Endothelial cell (in vitro differentiated cells): Measurements from ENCODE around the gene ATP1A1. TPM values are rescaled to one million over a fixed set of nuclear protein-coding genes. Genes with fewer than 3 reads are reported as not detected.

Experiments
- DNase-seq: peaks from one replicate; pipeline ENCODE4 v3.0.0; 2021; ENCODE audit warnings: low spot score
- H3K27ac Mint-ChIP-seq: one replicate; pipeline ENCODE4 v1.8.0; 2021; ENCODE audit warnings: mixed read lengths, inconsistent platforms; ENCODE audit not compliant: unreplicated experiment
- H3K27me3 Mint-ChIP-seq: one replicate; pipeline ENCODE4 v1.8.0; 2021; ENCODE audit warnings: mild to moderate bottlenecking, moderate library complexity, mixed read lengths, inconsistent platforms; ENCODE audit not compliant: unreplicated experiment
- H3K36me3 Mint-ChIP-seq: one replicate; pipeline ENCODE4 v1.8.0; 2021; ENCODE audit warnings: mild to moderate bottlenecking, low read depth, mixed read lengths, inconsistent platforms; ENCODE audit not compliant: unreplicated experiment
- H3K4me1 Mint-ChIP-seq: one replicate; pipeline ENCODE4 v1.8.0; 2021; ENCODE audit warnings: mild to moderate bottlenecking, mixed read lengths, inconsistent platforms; ENCODE audit not compliant: unreplicated experiment
- H3K4me3 Mint-ChIP-seq: one replicate; pipeline ENCODE4 v1.8.0; 2021; ENCODE audit warnings: mild to moderate bottlenecking, mixed read lengths, inconsistent platforms; ENCODE audit not compliant: unreplicated experiment
- H3K9me3 Mint-ChIP-seq: one replicate; pipeline ENCODE4 v1.8.0; 2021; ENCODE audit warnings: mixed read lengths, inconsistent platforms; ENCODE audit not compliant: unreplicated experiment
- CTCF ChIP-seq: fragments of 200-600 bp; sonication (generic); IDR thresholded peaks from one replicate; pipeline ENCODE4 v1.5.0; 2021; ENCODE audit warnings: antibody characterized with exemption; ENCODE audit not compliant: unreplicated experiment
- long read RNA-seq: library from polyadenylated mRNA; unstranded; transcript quantifications from one replicate; pipeline ENCODE4 v2.0.0, GENCODE V29; 2020; ENCODE audit not compliant: unreplicated experiment
- total RNA-seq: library from RNA; stranded (reverse); fragmentation: NEBNext Ultra II Directional; extraction: Animal tissue kit (Norgen Biotek cat#: 25700); gene quantifications from one replicate; pipeline ENCODE4 v1.2.1, GENCODE V29; 2021; ENCODE audit not compliant: unreplicated experiment

Gene ATP1A1
- total RNA-seq, result 156 TPM
- long read RNA-seq, transcript ATP1A1-201 (23 exons, 3,654 nt), result major isoform, 29 of 41 reads
- long read RNA-seq, partial matches to known transcripts, result 4 of 41 reads
- long read RNA-seq, other reads (novel, unspliced or antisense), result 5 of 41 reads

- Mint-ChIP-seq H3K27me3 (peaks cover 10% of the 10 kb centered on the region), H3K4me3 (peak within 1 kb of the TSS; percentile 97), H3K27ac (peak within 1 kb of the TSS; percentile 91), H3K36me3 (peaks cover 7% of the 10 kb centered on the region), H3K4me1 (peaks cover 35% of the 10 kb centered on the region), H3K9me3 (no peaks in the 10 kb centered on the region)
- DNase-seq, result peak; percentile 99
- no peak for TF ChIP-seq CTCF
Observed at GRCh38 chr1:116372651-116373430, at the start of gene ATP1A1. TSS of gene ATP1A1 (plus strand) at chr1:116373244. CDS start at chr1:116373512, 268 bp downstream.

GRCh38 chr1:116323491-116323890 lies 49.6 kb upstream of the ATP1A1 start:
- H3K36me3 Mint-ChIP-seq, result no peaks in the 10 kb centered on the region
- no peak for TF ChIP-seq CTCF
- peaks cover 1% of the 10 kb centered on the region for H3K27me3 Mint-ChIP-seq
- no peaks in the 10 kb centered on the region for H3K9me3 Mint-ChIP-seq
- H3K27ac Mint-ChIP-seq, result no peak overlapping the region
- DNase-seq, result no peak
- peaks cover 13% of the 10 kb centered on the region for H3K4me1 Mint-ChIP-seq
- no peak overlapping the region for H3K4me3 Mint-ChIP-seq

- H3K27ac Mint-ChIP-seq, result no peak overlapping the region
- TF ChIP-seq CTCF, result no peak
Observed at GRCh38 chr1:116324411-116324810, 48.6 kb upstream of the ATP1A1 start.

GRCh38 chr1:116325104-116325503 lies 47.9 kb upstream of the ATP1A1 start:
- Mint-ChIP-seq H3K27ac (no peak overlapping the region), H3K36me3 (no peaks in the 10 kb centered on the region), H3K27me3 (peaks cover 1% of the 10 kb centered on the region), H3K4me3 (no peak overlapping the region), H3K9me3 (no peaks in the 10 kb centered on the region), H3K4me1 (peaks cover 15% of the 10 kb centered on the region)
- no peak for DNase-seq
- no peak for TF ChIP-seq CTCF

More at GRCh38 chr1:116324411-116324810, 48.6 kb upstream of the ATP1A1 start:
- DNase-seq, result no peak
- peaks cover 13% of the 10 kb centered on the region for H3K4me1 Mint-ChIP-seq
- H3K36me3 Mint-ChIP-seq, result no peaks in the 10 kb centered on the region
- H3K9me3 Mint-ChIP-seq, result no peaks in the 10 kb centered on the region
- H3K27me3 Mint-ChIP-seq, result peaks cover 1% of the 10 kb centered on the region
- H3K4me3 Mint-ChIP-seq, result no peak overlapping the region

- no peaks in the 10 kb centered on the region for H3K9me3 Mint-ChIP-seq
- peaks cover 15% of the 10 kb centered on the region for H3K4me1 Mint-ChIP-seq
- DNase-seq, result no peak
- peaks cover 1% of the 10 kb centered on the region for H3K27me3 Mint-ChIP-seq
- no peak for TF ChIP-seq CTCF
- H3K4me3 Mint-ChIP-seq, result no peak overlapping the region
- H3K27ac Mint-ChIP-seq, result no peak overlapping the region
- H3K36me3 Mint-ChIP-seq, result no peaks in the 10 kb centered on the region
Observed at GRCh38 chr1:116325922-116326321, 47.1 kb upstream of the ATP1A1 start.
